Transverse colon (tissue), 4 donors: ENCODE results near the gene MTERF2. TPM values are rescaled to one million over a fixed set of nuclear protein-coding genes. Genes with fewer than 3 reads are reported as not detected.
A peak's percentile ranks its signal among the peaks of the same experiment; 100 is the strongest.

Experiments used
- DNase-seq: peaks from one replicate; pipeline ENCODE4 v3.0.0-alpha.2; 2019
- H3K27ac ChIP-seq, 4 donors: fragments of 200-600 bp; sonication (generic); 2 replicates each; pipeline ENCODE4 v1.5.1; 2016 to 2018; ENCODE audit warnings: inconsistent platforms in 4 of 4
- H3K27me3 ChIP-seq: fragments of 200-600 bp; sonication (generic); 2 replicates; pipeline ENCODE4 v1.5.1; 2017; ENCODE audit warnings: inconsistent platforms
- H3K36me3 ChIP-seq, 4 donors: fragments of 200-600 bp; sonication (generic); 2 replicates each; pipeline ENCODE4 v1.5.1; 2017 to 2019; ENCODE audit warnings: inconsistent platforms in 4 of 4
- H3K4me1 ChIP-seq, 4 donors: fragments of 200-600 bp; sonication (generic); 2 replicates each; pipeline ENCODE4 v1.5.1; 2017 to 2020; ENCODE audit warnings: inconsistent platforms in 4 of 4
- H3K4me3 ChIP-seq, 4 donors: fragments of 200-600 bp; sonication (generic); 1 replicate in 1 of 4; 2 replicates in 3 of 4; pipeline versions ENCODE4 v1.5.1 to v1.6.1; 2017 to 2019; ENCODE audit warnings: inconsistent platforms in 4 of 4
- H3K9me3 ChIP-seq, 2 donors: fragments of 200-600 bp; sonication (generic); 2 replicates each; pipeline ENCODE4 v1.5.1; 2017 to 2019; ENCODE audit warnings: inconsistent platforms in 2 of 2
- EP300 ChIP-seq: sonication (generic); formaldehyde crosslinking; IDR thresholded peaks from one replicate; pipeline ENCODE4 v1.6.1; 2017; ENCODE audit warnings: antibody characterized with exemption, low read depth
- POLR2A ChIP-seq: fragments of 450-650 bp; IDR thresholded peaks from one replicate; pipeline ENCODE4 v1.6.1; 2016; ENCODE audit warnings: antibody characterized with exemption, mild to moderate bottlenecking, moderate library complexity
- POLR2AphosphoS5 ChIP-seq, 3 donors: sonication (generic); formaldehyde crosslinking; IDR thresholded peaks; one replicate each; pipeline ENCODE4 v1.6.1; 2016; ENCODE audit warnings: antibody characterized with exemption in 3 of 3
- WGBS, 2 donors: methylation state at CpG; one replicate each; pipeline ENCODE4 v1.1.5; 2018; ENCODE audit warnings: low coverage in 1 of 2; 5-methylcytosine and 5-hydroxymethylcytosine counted together
- in situ Hi-C, 4 donors: fragments of 200-750 bp; cut with MboI; loops; one replicate each; pipeline versions ENCODE4 v1.15.0 to v1.15.1; 2017; ENCODE audit warnings: low sequenced_read_pairs in 3 of 4, low pct_ligation_motif_present in 1 of 4, low pct_unique_long_range_greater_than_20kb in 1 of 4
- intact Hi-C: fragments of 100-400 bp; cut with DNase I; formaldehyde crosslinking; loops from one replicate; pipeline ENCODE4 v1.15.1; 2023; ENCODE audit warnings: low total_unique reads
- total RNA-seq, 4 donors: library from RNA; depleted of rRNA; stranded (reverse); fragments of >200 nt; gene quantifications; one replicate each; pipeline ENCODE4 v1.1.0, GENCODE V29; 2016
- TF ChIP-seq, protein P1 (sequence below), 5 experiments: fragments of 200-600 bp in 3 of 5; fragments of 450-650 bp in 2 of 5; sonication (generic) in 3 of 5; IDR thresholded peaks; 1 replicate in 2 of 5; 2 replicates in 3 of 5; pipeline ENCODE4 v1.5.1; 2016 to 2017; ENCODE audit warnings: antibody characterized with exemption in 5 of 5, inconsistent platforms in 3 of 5, mild to moderate bottlenecking in 2 of 5, moderate library complexity in 1 of 5

The MTERF2 gene
- total RNA-seq, 4 donors from 2014 or later: 3.0 to 14.8 (median 8.7) TPM

DNA sequence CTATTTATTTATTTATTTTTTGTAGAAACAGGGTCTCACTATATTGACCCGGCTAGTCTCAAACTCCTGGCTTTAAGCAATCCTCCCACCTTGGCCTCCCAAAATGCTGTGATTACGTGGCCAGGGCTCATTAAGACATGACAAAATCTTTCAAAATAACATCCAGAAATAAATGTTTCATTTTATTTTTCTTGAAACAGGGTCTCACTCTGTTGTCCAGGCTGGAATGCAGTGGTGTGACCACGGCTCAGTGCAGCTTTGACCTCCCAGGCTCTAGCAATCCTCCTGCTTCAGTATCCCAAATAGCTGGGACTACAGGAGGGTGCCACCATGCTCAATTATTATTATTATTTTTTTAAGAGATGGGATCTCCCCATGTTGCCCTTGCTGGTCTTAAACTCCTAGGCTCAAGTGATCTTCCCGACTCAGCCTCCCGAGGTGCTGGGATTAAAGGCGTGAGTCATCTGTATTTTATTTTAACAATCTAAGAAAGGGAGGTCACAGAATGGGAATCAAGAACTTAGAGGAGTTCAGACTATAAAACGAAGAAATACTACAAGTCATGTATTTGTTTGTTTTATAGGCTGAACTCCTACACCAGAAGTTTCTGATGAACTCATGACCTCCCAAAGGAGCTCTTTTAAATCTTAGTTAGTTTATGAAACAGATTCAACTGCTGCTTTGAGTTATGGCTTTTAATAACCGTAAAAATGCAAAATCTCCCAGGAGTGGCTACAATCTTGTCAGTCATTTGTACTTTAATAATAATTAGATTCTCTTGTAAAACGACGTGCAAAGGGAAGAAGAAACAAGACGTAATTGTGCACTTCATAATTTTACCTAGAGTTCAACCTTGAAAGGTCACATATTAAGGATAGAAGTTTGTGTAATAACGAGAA is 33.3 kb downstream of the MTERF2 start:
- intact Hi-C loops (loop anchor here (10.0 kb wide), 1 partner anchor 1611 kb away; the partner anchor contains the start of genes ISCU and SART3), in situ Hi-C loops (no loop called here)
- Histone ChIP-seq H3K4me3 (no peak overlapping the region), H3K36me3 (no peaks in the 10 kb centered on the region), H3K4me1 (peaks cover 9 to 33% (median 25%) of the 10 kb centered on the region in 4 donors), H3K27ac (peak overlapping the region in 3 of 4 donors; percentile 94 to 98 (median 96)), H3K27me3 (no peaks in the 10 kb centered on the region), H3K9me3 (no peaks in the 10 kb centered on the region)
- 64 to 72% methylated on average over 12 of the region's 12 CpGs for WGBS, 2 donors
- DNase-seq: no peak
- no peak for TF ChIP-seq POLR2AphosphoS5 (IDR thresholded peaks at IDR 0.05)
- no peak for TF ChIP-seq EP300
- no peak for TF ChIP-seq POLR2A
- TF ChIP-seq, protein P1, sequence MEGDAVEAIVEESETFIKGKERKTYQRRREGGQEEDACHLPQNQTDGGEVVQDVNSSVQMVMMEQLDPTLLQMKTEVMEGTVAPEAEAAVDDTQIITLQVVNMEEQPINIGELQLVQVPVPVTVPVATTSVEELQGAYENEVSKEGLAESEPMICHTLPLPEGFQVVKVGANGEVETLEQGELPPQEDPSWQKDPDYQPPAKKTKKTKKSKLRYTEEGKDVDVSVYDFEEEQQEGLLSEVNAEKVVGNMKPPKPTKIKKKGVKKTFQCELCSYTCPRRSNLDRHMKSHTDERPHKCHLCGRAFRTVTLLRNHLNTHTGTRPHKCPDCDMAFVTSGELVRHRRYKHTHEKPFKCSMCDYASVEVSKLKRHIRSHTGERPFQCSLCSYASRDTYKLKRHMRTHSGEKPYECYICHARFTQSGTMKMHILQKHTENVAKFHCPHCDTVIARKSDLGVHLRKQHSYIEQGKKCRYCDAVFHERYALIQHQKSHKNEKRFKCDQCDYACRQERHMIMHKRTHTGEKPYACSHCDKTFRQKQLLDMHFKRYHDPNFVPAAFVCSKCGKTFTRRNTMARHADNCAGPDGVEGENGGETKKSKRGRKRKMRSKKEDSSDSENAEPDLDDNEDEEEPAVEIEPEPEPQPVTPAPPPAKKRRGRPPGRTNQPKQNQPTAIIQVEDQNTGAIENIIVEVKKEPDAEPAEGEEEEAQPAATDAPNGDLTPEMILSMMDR (IDR thresholded peaks at IDR 0.05): no peak

- WGBS, 2 donors: 93 to 96% methylated on average over 5 of the region's 5 CpGs
- Histone ChIP-seq H3K27ac (no peak overlapping the region), H3K4me1 (peaks cover 0 to 19% (median 11%) of the 10 kb centered on the region in 4 donors), H3K9me3 (no peaks in the 10 kb centered on the region), H3K36me3 (no peaks in the 10 kb centered on the region), H3K4me3 (no peak overlapping the region), H3K27me3 (peaks cover 3% of the 10 kb centered on the region)
- DNase-seq: no peak
- in situ Hi-C loops (no loop called here), intact Hi-C loops (loop anchor here (10.0 kb wide), 1 partner anchor 1614 kb away; the partner anchor contains the start of genes ISCU and SART3)
- no peak for TF ChIP-seq EP300
- no peak for TF ChIP-seq POLR2A
- TF ChIP-seq POLR2AphosphoS5 (IDR thresholded peaks at IDR 0.05): no peak
- TF ChIP-seq, protein P1 (IDR thresholded peaks at IDR 0.05): no peak
Measured at GRCh38 chr12:106950591-106950990, 36.4 kb downstream of the MTERF2 start.

DNA sequence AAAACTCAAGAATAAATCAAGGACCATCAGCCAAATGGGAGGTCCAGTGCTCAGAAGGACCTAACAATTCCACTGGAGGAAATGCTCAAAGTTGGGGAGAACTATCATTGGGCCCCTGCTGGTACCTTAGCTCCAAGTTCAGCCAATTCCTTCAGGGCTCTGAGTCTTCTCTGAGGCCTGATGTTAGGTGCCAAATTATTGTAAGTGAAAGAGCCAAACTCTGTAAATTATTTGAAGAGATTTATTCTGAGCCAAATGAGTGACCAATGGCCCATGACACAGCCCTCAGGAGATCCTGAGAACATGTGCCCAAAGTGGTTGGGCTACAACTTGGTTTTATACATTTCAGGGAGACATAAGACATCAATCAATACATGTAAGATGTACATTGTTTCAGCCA is 39.5 kb downstream of the MTERF2 start:
- DNase-seq: no peak
- TF ChIP-seq, protein P1 (IDR thresholded peaks at IDR 0.05): no peak
- no peak for TF ChIP-seq POLR2A
- TF ChIP-seq EP300: no peak
- TF ChIP-seq POLR2AphosphoS5 (IDR thresholded peaks at IDR 0.05): no peak
- no peak overlapping the region for H3K4me3 ChIP-seq
- no peak overlapping the region for H3K27ac ChIP-seq
- in situ Hi-C loops (no loop called here), intact Hi-C loops (no loop called here)
- peaks cover 3% of the 10 kb centered on the region for H3K27me3 ChIP-seq
- H3K36me3 ChIP-seq: no peaks in the 10 kb centered on the region
- H3K4me1 ChIP-seq: no peaks in the 10 kb centered on the region
- H3K9me3 ChIP-seq: no peaks in the 10 kb centered on the region

GRCh38 chr12:106945261-106945851 is 41.6 kb downstream of the MTERF2 start:
- in situ Hi-C loops (no loop called here), intact Hi-C loops (no loop called here)
- H3K9me3 ChIP-seq: no peaks in the 10 kb centered on the region
- 12 to 17% methylated on average over 1 of the region's 1 CpG for WGBS, 2 donors
- no peak for DNase-seq
- H3K27ac ChIP-seq: no peak overlapping the region
- H3K27me3 ChIP-seq: peaks cover 3% of the 10 kb centered on the region
- no peak overlapping the region for H3K4me3 ChIP-seq
- TF ChIP-seq EP300 (no peak), POLR2AphosphoS5 (IDR thresholded peaks at IDR 0.05) (no peak), POLR2A (no peak)
- TF ChIP-seq, protein P1 (IDR thresholded peaks at IDR 0.05): no peak
- H3K36me3 ChIP-seq: no peaks in the 10 kb centered on the region
- H3K4me1 ChIP-seq: no peaks in the 10 kb centered on the region
